C4-2B (cell line): ENCODE data around the gene KIAA0825.

Experiments used
- ZFX ChIP-seq: fragments of 450-650 bp; IDR thresholded peaks from 2 replicates; pipeline ENCODE4 v1.6.1; 2017
- TF ChIP-seq, protein P1 (sequence below): fragments of 450-650 bp; conservative IDR thresholded peaks from 2 replicates; pipeline ENCODE4 v1.5.1; 2017; ENCODE audit warnings: mild to moderate bottlenecking

GRCh38 chr5:94111209-94112004 is 507.0 kb downstream of the KIAA0825 start:
- TF ChIP-seq, protein P1, sequence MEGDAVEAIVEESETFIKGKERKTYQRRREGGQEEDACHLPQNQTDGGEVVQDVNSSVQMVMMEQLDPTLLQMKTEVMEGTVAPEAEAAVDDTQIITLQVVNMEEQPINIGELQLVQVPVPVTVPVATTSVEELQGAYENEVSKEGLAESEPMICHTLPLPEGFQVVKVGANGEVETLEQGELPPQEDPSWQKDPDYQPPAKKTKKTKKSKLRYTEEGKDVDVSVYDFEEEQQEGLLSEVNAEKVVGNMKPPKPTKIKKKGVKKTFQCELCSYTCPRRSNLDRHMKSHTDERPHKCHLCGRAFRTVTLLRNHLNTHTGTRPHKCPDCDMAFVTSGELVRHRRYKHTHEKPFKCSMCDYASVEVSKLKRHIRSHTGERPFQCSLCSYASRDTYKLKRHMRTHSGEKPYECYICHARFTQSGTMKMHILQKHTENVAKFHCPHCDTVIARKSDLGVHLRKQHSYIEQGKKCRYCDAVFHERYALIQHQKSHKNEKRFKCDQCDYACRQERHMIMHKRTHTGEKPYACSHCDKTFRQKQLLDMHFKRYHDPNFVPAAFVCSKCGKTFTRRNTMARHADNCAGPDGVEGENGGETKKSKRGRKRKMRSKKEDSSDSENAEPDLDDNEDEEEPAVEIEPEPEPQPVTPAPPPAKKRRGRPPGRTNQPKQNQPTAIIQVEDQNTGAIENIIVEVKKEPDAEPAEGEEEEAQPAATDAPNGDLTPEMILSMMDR, result peak; percentile 21
- TF ChIP-seq ZFX, result peak; percentile 42
